ENCODE data around the gene ZNF891. TPM values are rescaled to one million over a fixed set of nuclear protein-coding genes. Genes with fewer than 3 reads are reported as not detected.

Gene ZNF891
- total and polyA plus RNA-seq, 2 of the 8 experiments (the other 6 are each of a cell fraction or from before 2014, with no cell fraction given): 1.3 to 3.1 TPM

GRCh38 chr12:133130038-133130807 is at the start of gene ZNF891, which contains the start of gene ZNF10 (continued):
- peak; percentile 37; the same call in 1 of the 2 replicates for TF ChIP-seq RBBP5 (IDR thresholded peaks at IDR 0.05; ENCODE audit: borderline replicate concordance, low read depth, low read length)
- no peak for TF ChIP-seq TCF12 (IDR thresholded peaks at IDR 0.05; ENCODE audit: low read depth, low read length)
- no peak for TF ChIP-seq JUN (IDR thresholded peaks at IDR 0.05; ENCODE audit: low read depth, low read length)
- peak; percentile 39 for TF ChIP-seq NRF1 (IDR thresholded peaks at IDR 0.05; ENCODE audit: low read depth, low read length)
- TF ChIP-seq SRF (IDR thresholded peaks at IDR 0.05; ENCODE audit: low read depth, low read length): peak; percentile 34; the same call in 1 of the 2 replicates
- TF ChIP-seq GABPA (IDR thresholded peaks at IDR 0.05; ENCODE audit: borderline replicate concordance, insufficient read depth, low read length): no peak
- TF ChIP-seq SP4 (IDR thresholded peaks at IDR 0.05; ENCODE audit: low read length): no peak
- TF ChIP-seq SUZ12 (IDR thresholded peaks at IDR 0.05; ENCODE audit: low read length): no peak; the same call in 1 of the 2 replicates
- TF ChIP-seq JUND (IDR thresholded peaks at IDR 0.05; ENCODE audit: low read length): peak; percentile 47; the same call in 1 of the 2 replicates
- no peak for TF ChIP-seq BCL11A (IDR thresholded peaks at IDR 0.05; ENCODE audit: low read depth in 2 of 2, low read length in 2 of 2)
- TF ChIP-seq ATF3 (IDR thresholded peaks at IDR 0.05; ENCODE audit: insufficient read depth, low read depth, low read length): peak; percentile 42; the same call in 1 of the 2 replicates
- peak; percentile 39; the same call in 1 of the 2 replicates for TF ChIP-seq TEAD4 (IDR thresholded peaks at IDR 0.05; ENCODE audit: low read depth, low read length)
- TF ChIP-seq KDM1A (IDR thresholded peaks at IDR 0.05; ENCODE audit: borderline replicate concordance, low read length): no peak
- TF ChIP-seq EZH2 (IDR thresholded peaks at IDR 0.05; ENCODE audit: low read depth, low read length, severe bottlenecking): no peak
- TF ChIP-seq ATF2 (IDR thresholded peaks at IDR 0.05; ENCODE audit: low read length): no peak
- no peak for TF ChIP-seq KDM5A (IDR thresholded peaks at IDR 0.05; ENCODE audit: low read length)
- TF ChIP-seq HDAC2 (IDR thresholded peaks at IDR 0.05; ENCODE audit: borderline replicate concordance in 1 of 2, low read depth in 2 of 2, low read length in 2 of 2): no peak
- peak; percentile 92 to 95 for TF ChIP-seq POLR2A (IDR thresholded peaks at IDR 0.05; ENCODE audit: control extremely low read depth in 1 of 2, low read depth in 2 of 2, low read length in 2 of 2)
- TF ChIP-seq NANOG (IDR thresholded peaks at IDR 0.05; ENCODE audit: insufficient read depth, low read depth, low read length, poor library complexity, severe bottlenecking): no peak
- peak; percentile 98 for TF ChIP-seq POLR2AphosphoS5 (IDR thresholded peaks at IDR 0.05; ENCODE audit: low read depth, low read length)
